Measurements from ENCODE around the gene ADAM8.
A peak's percentile ranks its signal among the peaks of the same experiment; 100 is the strongest.
"Not testable (repeated sequence)": the region's sequence is repeated elsewhere in the genome, so short reads cannot be mapped to it uniquely, and the experiment has no call there.

The ADAM8 gene

DNA sequence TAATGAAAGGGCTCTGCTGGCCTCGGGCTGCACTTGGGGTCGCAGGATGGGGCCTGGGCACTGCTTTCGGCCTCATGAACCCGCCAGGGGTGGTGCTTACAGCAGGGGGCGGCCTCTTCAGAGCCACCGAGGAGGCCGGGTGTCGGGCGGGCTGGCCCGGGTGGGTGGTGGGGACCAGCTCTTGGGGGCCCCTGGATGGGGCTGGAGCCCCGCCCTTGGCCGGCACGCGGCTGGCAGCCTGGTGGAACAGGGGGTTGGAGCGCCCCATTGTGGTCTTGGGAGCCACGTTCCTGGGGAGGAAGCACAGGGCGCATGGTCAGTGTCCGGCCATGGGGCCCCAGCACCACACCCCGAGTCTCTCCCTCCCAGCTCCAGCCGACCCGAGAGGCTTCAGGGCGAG is 8.8 kb downstream of the ADAM8 start:
- DNase-seq (ENCODE audit: low spot score) = no peak

GRCh38 chr10:133267293-133267692 is 9.4 kb downstream of the ADAM8 start:
- DNase-seq (ENCODE audit: low spot score) = no peak

DNA sequence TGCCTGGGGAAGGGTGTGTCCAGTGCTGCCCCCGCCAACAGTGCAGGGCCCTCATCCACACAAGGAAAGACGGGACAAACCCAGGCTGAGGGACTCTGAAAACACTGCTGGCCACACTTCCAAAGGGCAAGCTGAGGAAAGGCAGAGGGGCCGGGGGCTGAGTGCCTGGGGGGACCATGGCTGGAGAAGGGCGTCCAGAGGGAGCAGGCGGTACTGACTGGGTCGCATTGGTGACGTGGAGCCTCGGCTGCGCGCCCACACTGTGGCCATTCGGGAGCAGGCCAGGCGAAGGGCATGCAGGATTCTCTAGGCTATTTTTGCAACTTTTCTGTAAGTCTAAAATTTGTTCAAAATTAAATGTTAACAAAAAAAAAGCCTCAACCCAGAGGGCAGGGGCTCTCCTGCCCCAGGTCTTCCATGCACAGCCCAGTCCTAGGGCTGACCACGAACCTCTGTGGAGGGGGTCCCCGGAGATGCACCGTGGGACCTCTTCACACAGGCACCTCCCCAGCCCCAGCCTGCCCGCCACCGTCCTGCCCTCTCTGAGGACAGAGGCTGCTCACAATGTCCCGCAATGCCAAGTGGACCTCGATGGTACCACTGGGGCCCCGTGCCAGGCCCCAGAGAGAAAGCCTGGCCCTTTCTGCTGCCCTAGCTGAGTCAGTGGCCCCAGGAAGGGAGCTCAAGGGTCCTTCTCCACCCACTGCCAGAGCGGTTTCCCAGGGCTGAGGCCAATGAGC is 10.4 kb downstream of the ADAM8 start:
- DNase-seq (ENCODE audit: low spot score) = no peak

DNA sequence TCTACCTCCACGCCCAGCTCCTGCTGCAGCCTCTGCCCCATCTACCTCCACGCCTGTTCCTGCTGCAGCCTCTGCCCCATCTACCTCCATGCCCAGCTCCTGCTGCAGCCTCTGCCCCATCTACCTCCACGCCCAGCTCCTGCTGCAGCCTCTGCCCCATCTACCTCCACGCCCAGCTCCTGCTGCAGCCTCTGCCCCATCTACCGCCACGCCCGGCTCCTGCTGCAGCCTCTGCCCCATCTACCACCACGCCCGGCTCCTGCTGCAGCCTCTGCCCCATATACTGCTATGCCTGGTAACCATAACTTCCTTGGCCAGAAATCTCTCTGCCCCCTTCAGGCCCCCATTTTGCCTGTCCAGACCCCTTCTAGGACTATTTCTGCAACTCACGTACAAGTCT is 11.6 kb downstream of the ADAM8 start:
- not testable (repeated sequence) for DNase-seq (ENCODE audit: low spot score)

GRCh38 chr10:133264461-133264860 is 12.2 kb downstream of the ADAM8 start:
- DNase-seq (ENCODE audit: low spot score) = no peak

- DNase-seq (ENCODE audit: low spot score) = no peak
Measured at GRCh38 chr10:133263674-133264073, 13.0 kb downstream of the ADAM8 start.

- peak; percentile 80 for DNase-seq (ENCODE audit: low spot score)
Measured at GRCh38 chr10:133262696-133263095, 14.0 kb downstream of the ADAM8 start.

- DNase-seq (ENCODE audit: low spot score) = peak; percentile 60
Measured at GRCh38 chr10:133261726-133262325, 14.8 kb downstream of the ADAM8 start.

DNA sequence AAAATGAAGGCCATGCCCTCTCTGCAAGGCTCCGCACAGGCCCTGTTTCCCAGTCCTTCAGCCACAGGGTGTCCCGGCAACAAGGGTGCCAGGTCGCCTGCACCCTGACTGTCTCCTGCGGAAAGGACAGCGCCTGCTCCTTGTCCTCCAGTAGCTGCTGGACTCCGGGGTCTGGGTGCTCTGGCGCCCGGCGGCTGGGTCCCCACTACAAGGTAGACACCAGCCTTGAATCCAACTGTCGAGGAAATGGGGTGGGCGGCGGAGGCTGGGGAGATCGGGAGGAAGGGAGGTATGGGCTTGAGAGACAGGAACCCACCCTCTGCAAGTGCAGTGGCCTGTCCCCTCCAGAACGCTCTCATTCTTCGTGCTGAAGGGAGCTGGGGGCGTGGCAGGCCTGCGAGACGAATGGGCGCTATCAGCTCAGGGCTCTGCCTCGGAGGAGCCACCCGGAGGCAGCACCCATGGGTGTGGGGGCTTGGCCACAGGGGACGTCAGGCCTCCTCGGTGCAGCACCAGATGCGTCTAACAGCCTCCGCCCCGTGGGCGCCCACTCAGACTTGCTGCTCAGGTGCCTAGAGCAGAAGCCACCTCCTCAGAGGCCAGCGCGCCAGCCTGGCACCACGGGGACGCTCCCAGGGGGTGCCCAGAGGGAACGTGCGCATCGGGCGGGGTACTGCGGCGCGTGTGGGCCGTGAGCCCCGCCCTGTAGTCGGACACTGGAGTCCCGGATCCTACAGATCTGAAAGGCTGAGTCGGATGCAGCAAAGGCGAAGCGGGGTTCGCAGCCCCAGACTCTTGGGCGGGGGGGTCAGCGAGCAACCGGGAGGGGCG is 15.6 kb downstream of the ADAM8 start:
- DNase-seq (ENCODE audit: low spot score) = peak; percentile 60

DNA sequence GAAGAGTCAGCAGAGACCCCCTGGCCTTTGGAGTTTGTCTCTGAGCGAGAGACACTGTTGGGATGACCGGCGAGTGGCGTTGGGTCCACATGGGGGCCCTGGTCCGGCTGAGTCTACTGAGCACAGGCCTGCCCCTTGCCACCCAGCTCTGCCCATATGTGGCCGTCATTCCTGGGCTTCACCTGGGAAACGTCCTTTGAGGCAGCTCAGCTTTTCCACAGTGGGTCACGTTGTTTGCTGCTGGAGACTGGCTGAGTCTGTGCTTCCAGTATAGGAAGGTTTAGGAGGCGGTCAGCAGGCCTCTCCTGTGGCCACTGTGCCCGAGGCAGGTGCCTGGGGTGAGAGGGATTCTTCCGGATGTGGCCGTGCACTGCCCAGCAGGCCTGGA is 17.1 kb downstream of the ADAM8 start:
- DNase-seq (ENCODE audit: low spot score) = no peak

DNA sequence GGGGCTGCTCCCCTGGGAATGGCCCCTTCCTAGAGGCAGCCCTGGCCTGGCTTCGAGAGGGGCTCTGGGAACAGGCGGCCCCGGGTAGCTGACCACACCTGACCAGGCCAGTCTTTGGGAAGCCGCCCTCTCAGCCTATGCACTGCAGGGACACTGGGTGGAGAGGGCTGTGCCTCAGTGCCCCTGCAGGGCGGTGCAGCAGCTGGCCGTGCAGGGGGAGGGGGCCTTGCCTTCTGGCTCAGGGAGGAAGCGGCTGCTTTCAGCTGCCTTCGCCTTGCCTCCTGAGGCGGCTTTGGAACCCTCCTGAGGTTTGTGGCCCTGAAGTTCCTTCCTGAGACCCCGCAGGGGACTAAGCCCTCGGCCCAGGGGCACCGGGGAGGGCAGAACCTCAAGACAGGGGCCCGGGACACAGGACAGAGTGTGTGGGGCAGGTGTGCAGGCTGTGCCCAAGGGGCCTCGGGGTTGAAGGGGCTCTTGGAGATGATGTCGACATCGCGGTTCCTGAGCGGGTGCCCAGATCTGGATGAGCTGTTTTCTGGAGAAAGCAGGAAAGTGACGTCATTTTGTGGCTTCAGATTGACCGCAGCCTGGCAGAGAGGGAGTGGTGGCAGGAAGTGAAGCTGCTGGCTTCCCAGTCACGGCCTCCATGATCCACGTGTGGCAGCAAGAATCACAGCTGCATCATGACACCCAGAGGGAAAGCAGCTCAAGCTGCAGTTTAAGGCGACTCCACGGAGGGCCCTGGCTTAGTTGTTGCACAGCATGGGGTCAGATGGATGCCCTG is 17.7 kb downstream of the ADAM8 start:
- DNase-seq (ENCODE audit: low spot score) = peak; percentile 96

GRCh38 chr10:133258066-133258817 is 18.4 kb downstream of the ADAM8 start:
- DNase-seq (ENCODE audit: low spot score) = peak; percentile 81

- peak; percentile 74 for DNase-seq (ENCODE audit: low spot score)
Measured at GRCh38 chr10:133257489-133258065, 19.1 kb downstream of the ADAM8 start.

GRCh38 chr10:133255323-133255722 is 21.3 kb downstream of the ADAM8 start:
- no peak for DNase-seq (ENCODE audit: low spot score)

GRCh38 chr10:133254421-133255120 is 22.1 kb downstream of the ADAM8 start:
- DNase-seq (ENCODE audit: low spot score) = no peak

DNA sequence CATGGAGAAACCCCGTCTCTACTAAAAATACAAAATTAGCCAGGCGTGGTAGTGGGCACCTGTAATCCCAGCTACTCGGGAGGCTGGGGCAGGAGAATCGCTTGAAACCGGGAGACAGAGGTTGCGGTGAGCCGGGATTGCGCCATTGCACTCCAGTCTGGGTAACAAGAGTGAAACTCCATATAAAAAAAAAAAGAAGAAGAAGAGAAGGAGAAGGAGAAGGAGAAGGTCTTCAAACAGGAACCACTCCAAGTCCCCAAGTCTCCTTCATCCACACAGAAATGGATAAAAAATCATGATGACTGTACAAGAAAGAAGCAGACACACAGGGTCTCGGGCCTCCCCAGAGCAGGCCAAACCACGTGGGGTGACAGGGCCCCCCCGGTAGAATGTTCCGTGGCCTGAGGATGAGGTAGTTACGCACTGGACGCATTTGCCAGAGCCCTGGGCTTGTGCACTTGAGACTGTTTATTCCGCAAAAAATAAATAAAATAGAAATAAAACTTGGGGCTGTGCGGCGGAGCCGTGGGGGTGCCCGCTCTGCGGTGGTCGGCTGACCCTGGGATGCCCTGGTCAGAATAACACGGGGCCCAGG is 23.2 kb downstream of the ADAM8 start:
- DNase-seq (ENCODE audit: low spot score) = no peak

DNA sequence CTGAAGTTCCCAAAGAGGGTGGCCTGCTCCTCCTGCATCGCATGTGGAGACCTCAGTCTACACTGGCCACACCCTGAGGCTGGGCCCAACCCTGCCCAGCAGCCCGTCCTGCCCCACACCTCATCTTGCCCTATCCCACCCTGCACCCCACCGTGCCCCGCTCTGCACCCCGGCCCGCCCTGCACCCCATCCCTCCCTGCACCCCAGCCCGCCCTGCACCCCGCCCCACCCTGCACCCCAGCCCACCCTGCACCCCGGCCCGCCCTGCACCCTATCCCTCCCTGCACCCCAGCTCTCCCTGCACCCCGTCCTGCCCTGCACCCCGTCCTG is 24.5 kb downstream of the ADAM8 start:
- no peak for DNase-seq (ENCODE audit: low spot score)

DNA sequence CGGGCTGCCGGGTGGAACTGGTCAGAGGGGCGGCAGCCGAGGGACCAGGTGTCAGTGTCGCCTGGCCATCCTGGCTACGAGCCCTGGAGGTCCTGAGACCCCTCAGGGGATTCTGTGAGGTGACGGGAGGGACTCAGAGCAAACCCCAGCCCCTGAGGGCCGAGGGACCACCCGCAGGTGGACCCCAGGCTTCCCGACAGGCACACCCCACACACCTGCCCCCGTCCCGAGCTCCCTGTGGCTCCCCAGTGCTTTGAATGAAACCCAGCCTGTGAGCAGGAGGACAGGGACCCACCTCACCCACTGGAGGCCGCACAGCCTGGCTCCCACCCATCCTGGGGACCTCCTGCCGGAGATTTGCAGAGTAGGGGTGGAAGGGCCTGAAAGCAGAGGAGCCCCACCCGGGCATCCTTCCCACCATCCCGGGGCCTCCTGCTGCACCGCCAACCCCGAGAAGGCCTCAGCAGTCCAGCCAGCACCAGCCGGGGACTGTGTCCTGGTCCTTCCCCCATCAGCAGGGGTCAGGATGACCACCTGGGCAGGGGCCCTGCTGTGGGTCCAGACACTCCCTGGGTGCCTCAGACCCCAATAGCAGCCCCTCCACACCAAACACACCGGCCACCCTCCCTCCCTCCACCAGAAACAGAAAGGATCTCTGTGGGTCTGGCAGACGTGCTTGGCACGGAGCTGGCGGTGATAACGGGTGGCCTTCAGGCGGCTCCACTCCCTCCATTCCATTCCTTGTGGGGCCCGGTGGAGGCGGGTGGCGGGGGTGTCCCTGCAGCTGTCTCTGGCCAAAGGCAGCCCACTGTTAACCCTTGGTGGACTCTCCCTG is 25.1 kb downstream of the ADAM8 start:
- no peak for DNase-seq (ENCODE audit: low spot score)
